ENCODE results near the gene CCSER1.

GRCh38 chr4:90614371-90614770 is 487.2 kb downstream of the CCSER1 start:
- TF ChIP-seq, protein P1, sequence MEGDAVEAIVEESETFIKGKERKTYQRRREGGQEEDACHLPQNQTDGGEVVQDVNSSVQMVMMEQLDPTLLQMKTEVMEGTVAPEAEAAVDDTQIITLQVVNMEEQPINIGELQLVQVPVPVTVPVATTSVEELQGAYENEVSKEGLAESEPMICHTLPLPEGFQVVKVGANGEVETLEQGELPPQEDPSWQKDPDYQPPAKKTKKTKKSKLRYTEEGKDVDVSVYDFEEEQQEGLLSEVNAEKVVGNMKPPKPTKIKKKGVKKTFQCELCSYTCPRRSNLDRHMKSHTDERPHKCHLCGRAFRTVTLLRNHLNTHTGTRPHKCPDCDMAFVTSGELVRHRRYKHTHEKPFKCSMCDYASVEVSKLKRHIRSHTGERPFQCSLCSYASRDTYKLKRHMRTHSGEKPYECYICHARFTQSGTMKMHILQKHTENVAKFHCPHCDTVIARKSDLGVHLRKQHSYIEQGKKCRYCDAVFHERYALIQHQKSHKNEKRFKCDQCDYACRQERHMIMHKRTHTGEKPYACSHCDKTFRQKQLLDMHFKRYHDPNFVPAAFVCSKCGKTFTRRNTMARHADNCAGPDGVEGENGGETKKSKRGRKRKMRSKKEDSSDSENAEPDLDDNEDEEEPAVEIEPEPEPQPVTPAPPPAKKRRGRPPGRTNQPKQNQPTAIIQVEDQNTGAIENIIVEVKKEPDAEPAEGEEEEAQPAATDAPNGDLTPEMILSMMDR (IDR thresholded peaks at IDR 0.05) = no peak
- no peak for TF ChIP-seq EZH2 (IDR thresholded peaks at IDR 0.05; ENCODE audit: borderline replicate concordance, insufficient read depth, low read depth, low read length, poor library complexity, severe bottlenecking)

Measured in B cell (primary cell).